Epithelial cell of proximal tubule (primary cell): ENCODE measurements around the gene SGK2. TPM values are rescaled to one million over a fixed set of nuclear protein-coding genes. Genes with fewer than 3 reads are reported as not detected.

Source experiments
- DNase-seq: peaks from one replicate; pipeline ENCODE4 v3.0.0-alpha.2; 2011; ENCODE audit warnings: low read depth
- H3K4me3 ChIP-seq: 2 replicates; pipeline ENCODE4 v1.5.1; 2011; ENCODE audit warnings: low read depth, mild to moderate bottlenecking, low read length
- CTCF ChIP-seq: conservative IDR thresholded peaks from 2 replicates; pipeline ENCODE4 v1.5.1; 2012; ENCODE audit warnings: low read depth, mild to moderate bottlenecking, low read length
- total RNA-seq: library from RNA; depleted of rRNA; stranded (reverse); fragments of >200 nt; gene quantifications from 2 replicates; pipeline ENCODE4 v1.2.3, GENCODE V29; 2015

SGK2 gene
- total RNA-seq, 1 donor from 2014 or later, result 5.9 TPM

GRCh38 chr20:43535370-43536004 lies 23.3 kb upstream of the SGK2 start:
- no peak for DNase-seq
- H3K4me3 ChIP-seq, result no peak overlapping the region
- no peak for TF ChIP-seq CTCF

GRCh38 chr20:43536041-43536816 lies 22.6 kb upstream of the SGK2 start:
- no peak for TF ChIP-seq CTCF
- DNase-seq, result no peak
- H3K4me3 ChIP-seq, result no peak overlapping the region

GRCh38 chr20:43536817-43537440 lies 21.9 kb upstream of the SGK2 start:
- no peak overlapping the region for H3K4me3 ChIP-seq
- TF ChIP-seq CTCF, result no peak
- DNase-seq, result peak; percentile 36

DNA sequence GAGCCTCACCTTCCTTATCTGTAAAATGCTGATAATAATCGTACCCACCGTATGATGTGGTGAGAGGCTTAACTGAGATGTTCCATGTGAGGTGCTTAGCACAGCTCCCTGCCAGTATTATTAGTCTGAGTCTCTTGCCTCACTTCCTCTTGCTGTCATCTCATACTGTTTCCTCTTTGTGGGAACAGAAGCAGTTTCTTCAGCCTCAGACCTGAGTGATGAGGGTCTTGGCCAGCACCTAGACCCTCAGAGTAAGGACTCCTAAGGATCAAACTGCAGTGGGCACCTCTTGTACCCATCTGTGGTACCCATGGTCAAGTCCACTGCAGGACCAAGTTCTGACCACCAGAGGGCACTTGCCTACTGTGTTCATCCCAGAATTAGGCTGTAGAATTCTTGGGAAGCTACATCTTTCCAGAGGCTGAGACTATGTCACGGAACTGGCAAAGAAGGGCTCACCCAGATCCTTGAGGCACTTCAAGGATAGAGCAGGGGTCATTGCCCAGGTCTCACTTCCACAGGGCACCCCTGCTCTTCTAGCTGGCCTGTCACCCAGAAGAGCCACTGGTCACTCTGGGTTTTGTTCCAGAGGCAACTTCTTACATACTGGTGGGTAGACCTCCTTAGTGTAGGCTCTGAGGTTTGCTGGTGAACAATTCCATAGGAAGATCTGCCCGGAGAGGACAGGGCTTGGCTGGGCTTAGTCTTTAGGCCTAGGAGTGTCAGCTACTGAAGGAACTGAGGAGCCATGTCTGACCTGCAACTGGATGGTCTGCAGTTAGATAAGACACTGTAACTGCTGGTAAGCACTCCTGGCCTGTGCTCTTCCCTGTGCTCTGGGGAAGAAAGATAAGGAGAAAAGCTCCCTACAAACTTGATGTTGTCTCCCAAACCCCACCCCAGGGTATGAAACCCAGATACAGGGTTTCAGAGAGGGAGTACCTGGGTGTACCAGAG lies 20.6 kb upstream of the SGK2 start:
- H3K4me3 ChIP-seq, result no peak overlapping the region
- DNase-seq, result no peak
- peak; percentile 96 for TF ChIP-seq CTCF

DNA sequence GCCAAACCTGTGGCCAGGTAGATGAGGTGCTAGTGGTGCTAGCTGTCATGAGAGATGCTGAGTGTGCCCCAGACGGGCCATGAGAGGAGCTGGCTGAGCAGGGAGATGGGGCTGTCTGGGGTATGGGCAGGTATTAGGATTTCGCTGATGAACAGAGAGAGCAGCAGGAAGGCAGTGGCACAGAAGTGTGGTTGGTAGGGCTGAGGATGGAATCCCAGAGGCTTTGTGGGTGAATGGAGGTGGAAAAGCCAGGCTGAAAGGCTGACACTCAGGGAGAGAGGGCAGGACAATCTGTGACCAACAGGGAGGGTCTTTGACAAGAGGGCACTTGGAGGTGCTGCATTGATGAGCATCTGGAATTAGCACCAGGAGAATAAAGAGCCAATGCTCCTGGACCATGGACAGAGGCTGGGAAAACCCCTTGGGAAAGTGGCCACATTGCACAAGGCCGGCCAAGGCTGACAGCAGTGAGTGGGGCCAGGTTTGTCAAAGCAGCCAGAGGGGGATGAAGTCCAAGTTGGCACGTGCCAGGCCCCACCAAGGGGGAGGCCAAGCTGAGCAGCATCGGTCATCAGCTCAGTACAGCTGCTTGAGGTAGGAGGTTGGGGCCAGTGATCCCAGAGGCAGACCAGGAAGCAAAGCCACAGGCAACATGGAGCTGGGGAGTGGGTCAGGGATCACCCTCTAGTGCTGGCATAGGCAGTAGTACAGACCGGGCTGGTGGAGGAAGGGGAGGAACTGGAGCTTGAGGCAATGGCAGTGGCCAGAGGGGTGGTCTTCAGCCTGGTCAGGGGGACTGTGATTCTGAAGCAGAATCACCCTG lies 19.7 kb upstream of the SGK2 start:
- DNase-seq, result no peak
- TF ChIP-seq CTCF, result no peak
- H3K4me3 ChIP-seq, result no peak overlapping the region

GRCh38 chr20:43539975-43540672 lies 18.7 kb upstream of the SGK2 start:
- no peak overlapping the region for H3K4me3 ChIP-seq
- DNase-seq, result no peak
- TF ChIP-seq CTCF, result no peak
